IMR-90 (cell line): ENCODE data around the gene TCF12. TPM values are rescaled to one million over a fixed set of nuclear protein-coding genes. Genes with fewer than 3 reads are reported as not detected.

ENCODE experiments used
- ATAC-seq: fragments of 200-7000 bp; cut with Tn5 transposase; 2 replicates; pipeline ENCODE4 v1.9.1; 2020; ENCODE audit warnings: low read depth, mild to moderate bottlenecking, moderate library complexity
- BruUV-seq: library from RNA; stranded (reverse); fragments of 400-500 nt; replicated peaks from 2 replicates; lab custom pipeline; 2021; lab: Mats Ljungman, UMichigan
- CTCF ChIA-PET: fragments of 300-600 bp; formaldehyde crosslinking; extraction: SDS; loops from one replicate; lab custom pipeline; 2021; ENCODE audit warnings: antibody characterized with exemption; lab: Yijun Ruan, JAX
- POLR2A ChIA-PET: fragments of 300-600 bp; sonication (Branson Sonifier 250); formaldehyde crosslinking; loops from one replicate; lab custom pipeline; 2022; ENCODE audit warnings: antibody characterized with exemption; ENCODE audit not compliant: unreplicated experiment; lab: Charles Lee
- DNase-seq: peaks from one replicate; pipeline ENCODE4 v3.0.0; 2013
- H2AFZ ChIP-seq: replicated peaks from 2 replicates; pipeline ENCODE3; 2013; ENCODE audit warnings: low read length, mild to moderate bottlenecking; ENCODE audit not compliant: poor library complexity
- H2AK5ac ChIP-seq: 2 replicates; pipeline ENCODE4 v1.6.1; 2013; ENCODE audit warnings: low read depth, low read length, inconsistent platforms
- H2AK9ac ChIP-seq: replicated peaks from 2 replicates; pipeline ENCODE3; 2013; ENCODE audit warnings: mild to moderate bottlenecking, low read depth, low read length, moderate library complexity; ENCODE audit not compliant: poor library complexity
- H2BK120ac ChIP-seq: 2 replicates; pipeline ENCODE4 v1.6.1; 2013; ENCODE audit warnings: low read depth, low read length, inconsistent platforms
- H2BK15ac ChIP-seq: 3 replicates; pipeline ENCODE4 v1.6.1; 2013; ENCODE audit warnings: low read depth, low read length, inconsistent platforms
- H2BK20ac ChIP-seq: 2 replicates; pipeline ENCODE4 v1.6.1; 2013; ENCODE audit warnings: low read depth, mild to moderate bottlenecking, inconsistent platforms, low read length, moderate library complexity
- H2BK5ac ChIP-seq: 2 replicates; pipeline ENCODE4 v1.6.1; 2013; ENCODE audit warnings: mild to moderate bottlenecking, low read depth, low read length, inconsistent platforms; ENCODE audit not compliant: poor library complexity, severe bottlenecking
- H3K14ac ChIP-seq: replicated peaks from 2 replicates; pipeline ENCODE4 v1.6.1; 2013; ENCODE audit warnings: low read depth, low read length, inconsistent platforms
- H3K18ac ChIP-seq: 2 replicates; pipeline ENCODE4 v1.6.1; 2013; ENCODE audit warnings: low read depth, low read length, control low read depth
- H3K23ac ChIP-seq: 2 replicates; pipeline ENCODE4 v1.6.1; 2013; ENCODE audit warnings: low read depth, low read length, inconsistent platforms
- H3K27ac ChIP-seq: 2 replicates; pipeline ENCODE4 v1.5.1; 2013; ENCODE audit warnings: mild to moderate bottlenecking, control low read depth, low read length; ENCODE audit not compliant: insufficient read depth
- H3K27me3 ChIP-seq: 2 replicates; pipeline ENCODE4 v1.6.1; 2013; ENCODE audit warnings: low read length; ENCODE audit not compliant: control insufficient read depth, insufficient read depth
- H3K36me3 ChIP-seq: 2 replicates; pipeline ENCODE4 v1.6.1; 2013; ENCODE audit warnings: low read length, mixed read lengths; ENCODE audit not compliant: control insufficient read depth, insufficient read depth
- H3K4ac ChIP-seq: 2 replicates; pipeline ENCODE4 v1.6.1; 2013; ENCODE audit warnings: low read depth, low read length, inconsistent platforms
- H3K4me1 ChIP-seq: 2 replicates; pipeline ENCODE4 v1.6.1; 2013; ENCODE audit warnings: low read length, mixed read lengths; ENCODE audit not compliant: control insufficient read depth, insufficient read depth
- H3K4me2 ChIP-seq: 2 replicates; pipeline ENCODE4 v1.6.1; 2013; ENCODE audit warnings: low read depth, mild to moderate bottlenecking, control low read depth, low read length, moderate library complexity
- H3K4me3 ChIP-seq: 2 replicates; pipeline ENCODE4 v1.5.1; 2013; ENCODE audit warnings: low read depth, mild to moderate bottlenecking, control low read depth, low read length, moderate library complexity; ENCODE audit not compliant: insufficient read depth
- H3K56ac ChIP-seq: 2 replicates; pipeline ENCODE4 v1.6.1; 2013; ENCODE audit warnings: low read length, inconsistent platforms; ENCODE audit not compliant: insufficient read depth; ENCODE audit errors: extremely low read depth
- H3K79me1 ChIP-seq, 2 experiments: 2 replicates each; pipeline ENCODE4 v1.6.1; 2013; ENCODE audit warnings: low read length in 2 of 2, inconsistent platforms in 1 of 2, low read depth in 1 of 2
- H3K9ac ChIP-seq: 2 replicates; pipeline ENCODE4 v1.6.1; 2013; ENCODE audit warnings: low read depth, low read length, control low read depth
- H3K9me1 ChIP-seq: 2 replicates; pipeline ENCODE4 v1.6.1; 2013; ENCODE audit warnings: low read length, inconsistent platforms; ENCODE audit not compliant: insufficient read depth
- H3K9me3 ChIP-seq: 2 replicates; pipeline ENCODE4 v1.6.1; 2013; ENCODE audit warnings: low read length; ENCODE audit not compliant: control insufficient read depth, insufficient read depth
- H4K20me1 ChIP-seq: 2 replicates; pipeline ENCODE4 v1.6.1; 2013; ENCODE audit warnings: low read length, inconsistent platforms; ENCODE audit not compliant: insufficient read depth
- H4K5ac ChIP-seq: 2 replicates; pipeline ENCODE4 v1.6.1; 2013; ENCODE audit warnings: mild to moderate bottlenecking, low read depth, low read length, control low read depth
- H4K8ac ChIP-seq, 2 experiments: 2 replicates each; pipeline ENCODE4 v1.6.1; 2013; ENCODE audit warnings: low read depth in 2 of 2, low read length in 2 of 2, control low read depth in 1 of 2, inconsistent platforms in 1 of 2
- H4K91ac ChIP-seq: 2 replicates; pipeline ENCODE4 v1.6.1; 2013; ENCODE audit warnings: low read depth, low read length, inconsistent platforms; ENCODE audit not compliant: insufficient read depth
- CEBPB ChIP-seq: IDR thresholded peaks from 2 replicates; pipeline ENCODE4 v1.6.1; 2012; ENCODE audit warnings: low read depth, low read length, improper control_type of control experiment
- CHD1 ChIP-seq: IDR thresholded peaks from 2 replicates; pipeline ENCODE4 v1.6.1; 2012; ENCODE audit warnings: low read depth, low read length, improper control_type of control experiment
- FOS ChIP-seq: fragments of 150-350 bp; IDR thresholded peaks from 2 replicates; pipeline ENCODE4 v1.6.1; 2016; ENCODE audit warnings: low read depth, low read length
- MAFK ChIP-seq: IDR thresholded peaks from 2 replicates; pipeline ENCODE4 v1.6.1; 2012; ENCODE audit warnings: low read depth, low read length, improper control_type of control experiment
- MAZ ChIP-seq: IDR thresholded peaks from 2 replicates; pipeline ENCODE4 v1.6.1; 2012; ENCODE audit warnings: low read depth, mild to moderate bottlenecking, low read length, improper control_type of control experiment, moderate library complexity, borderline replicate concordance
- MXI1 ChIP-seq: IDR thresholded peaks from 2 replicates; pipeline ENCODE4 v1.6.1; 2012; ENCODE audit warnings: low read depth, mild to moderate bottlenecking, low read length, moderate library complexity, borderline replicate concordance
- RAD21 ChIP-seq: IDR thresholded peaks from 2 replicates; pipeline ENCODE4 v1.6.1; 2012; ENCODE audit warnings: low read length, improper control_type of control experiment
- RCOR1 ChIP-seq: IDR thresholded peaks from 2 replicates; pipeline ENCODE4 v1.6.1; 2012; ENCODE audit warnings: mild to moderate bottlenecking, low read length, improper control_type of control experiment; ENCODE audit not compliant: insufficient replicate concordance
- WGBS, 2 experiments: methylation state at CpG; one replicate each; pipeline versions ENCODE4 v1.1.5 to v1.1.7; 2013; ENCODE audit warnings: missing lambda C conversion rate in 2 of 2; ENCODE audit not compliant: insufficient read length in 1 of 2; ENCODE audit errors: extremely low coverage in 2 of 2; 5-methylcytosine and 5-hydroxymethylcytosine counted together
- dilution Hi-C: fragments of 300-500 bp; cut with HindIII; formaldehyde crosslinking; loops from one replicate; pipeline ENCODE4 v1.14.3; 2018; ENCODE audit warnings: low sequenced_read_pairs; ENCODE audit not compliant: unreplicated experiment
- in situ Hi-C: fragments of 300-500 bp; cut with MboI; formaldehyde crosslinking; loops from 3 replicates; pipeline ENCODE4 v1.14.3; 2019; ENCODE audit warnings: low sequenced_read_pairs, inconsistent platforms, mixed read lengths
- intact Hi-C: fragments of 100-400 bp; cut with micrococcal nuclease; formaldehyde crosslinking; loops from 2 replicates; pipeline ENCODE4 v1.10.0; 2022
- polyA plus RNA-seq, 3 experiments: library from polyadenylated mRNA; depleted of rRNA; stranded (reverse); fragments of >200 nt; gene quantifications; 2 replicates each; pipeline ENCODE4 v1.2.3, GENCODE V29; 2012; ENCODE audit warnings: low replicate concordance in 1 of 3
- total RNA-seq: library from RNA; depleted of rRNA; stranded (reverse); fragments of >200 nt; gene quantifications from 2 replicates; pipeline ENCODE4 v1.2.3, GENCODE V29; 2012
- TF ChIP-seq, protein P1 (sequence below): fragments of 150-350 bp; IDR thresholded peaks from 2 replicates; pipeline ENCODE4 v1.6.1; 2017; ENCODE audit warnings: mild to moderate bottlenecking, antibody characterized with exemption, low read length, low read depth

The TCF12 gene
- total and polyA plus RNA-seq, 2 of the 4 experiments (the other 2 are of a cell fraction) = 79.4 to 160 TPM

DNA sequence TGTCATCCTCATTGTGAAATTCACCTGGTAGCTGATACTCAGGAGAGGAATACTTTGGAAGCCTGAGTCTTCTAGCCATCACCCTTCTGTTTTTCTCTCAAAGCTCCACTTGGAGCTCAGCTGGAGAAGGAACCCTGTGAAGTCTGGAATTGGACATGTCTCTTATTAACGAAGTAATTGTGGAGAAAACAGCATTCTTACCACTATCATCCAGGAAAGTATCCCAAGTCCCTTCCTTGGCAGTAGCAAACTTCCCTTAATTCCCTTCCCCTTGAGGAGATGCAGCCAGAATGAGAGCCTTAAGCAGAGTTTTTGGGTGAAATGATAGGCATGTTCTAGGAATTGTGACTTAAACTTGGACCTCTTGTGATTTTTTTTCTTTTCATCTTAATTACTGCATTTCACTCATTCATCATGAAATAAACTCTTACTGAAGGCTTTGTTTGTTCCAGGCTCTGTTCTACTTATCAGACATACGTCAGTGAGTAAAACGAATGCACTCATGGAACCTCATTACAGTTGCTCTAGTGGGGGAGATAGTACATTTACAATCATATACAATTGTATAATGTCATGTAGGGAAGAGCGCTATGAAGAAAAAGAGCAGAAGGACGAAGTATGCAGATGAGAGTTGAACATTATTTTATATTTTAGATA lies 30.5 kb upstream of the TCF12 start (continued):
- TF ChIP-seq FOS (no peak), CHD1 (no peak)

DNA sequence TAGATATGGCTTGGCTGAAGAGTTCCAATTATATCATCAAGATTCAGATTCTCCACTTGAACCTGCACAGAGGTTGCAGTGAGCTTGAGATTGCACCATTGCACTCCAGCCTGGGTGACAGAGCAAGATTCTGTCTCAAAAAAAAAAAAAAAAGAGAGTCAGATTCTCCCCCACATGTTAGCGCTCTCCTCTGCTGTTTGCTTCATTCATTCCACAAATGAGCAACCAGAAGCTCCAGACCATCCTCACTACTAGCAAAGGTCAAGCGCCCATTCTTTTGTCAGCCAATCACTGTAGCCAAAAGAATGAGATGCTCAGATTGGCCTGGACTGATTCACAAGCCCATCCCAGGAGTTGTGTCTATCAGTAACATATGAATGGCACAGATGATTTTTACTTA lies 28.4 kb upstream of the TCF12 start:
- DNase-seq = no peak
- no peak overlapping the region for H2AFZ ChIP-seq
- H2BK15ac ChIP-seq = no peak overlapping the region
- BruUV-seq = no TSS peak
- H4K5ac ChIP-seq = no peak overlapping the region
- no peaks in the 10 kb centered on the region for H3K36me3 ChIP-seq
- H3K4me1 ChIP-seq = peaks cover 6% of the 10 kb centered on the region; the same call in 1 of the 2 replicates
- H4K20me1 ChIP-seq = no peaks in the 10 kb centered on the region
- H3K27me3 ChIP-seq = no peaks in the 10 kb centered on the region
- TF ChIP-seq CEBPB (no peak), MAFK (no peak), RAD21 (no peak), CHD1 (no peak), RCOR1 (no peak), MXI1 (no peak), MAZ (no peak)
- TF ChIP-seq, protein P1, sequence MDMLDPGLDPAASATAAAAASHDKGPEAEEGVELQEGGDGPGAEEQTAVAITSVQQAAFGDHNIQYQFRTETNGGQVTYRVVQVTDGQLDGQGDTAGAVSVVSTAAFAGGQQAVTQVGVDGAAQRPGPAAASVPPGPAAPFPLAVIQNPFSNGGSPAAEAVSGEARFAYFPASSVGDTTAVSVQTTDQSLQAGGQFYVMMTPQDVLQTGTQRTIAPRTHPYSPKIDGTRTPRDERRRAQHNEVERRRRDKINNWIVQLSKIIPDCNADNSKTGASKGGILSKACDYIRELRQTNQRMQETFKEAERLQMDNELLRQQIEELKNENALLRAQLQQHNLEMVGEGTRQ = no peak
- H3K4me3 ChIP-seq = no peak overlapping the region
- intact Hi-C loops = no loop called here
- no peak overlapping the region for H4K8ac ChIP-seq
- no peak overlapping the region for H3K4me2 ChIP-seq
- H3K9me3 ChIP-seq = no peaks in the 10 kb centered on the region
- no peak overlapping the region for H2AK5ac ChIP-seq
- no peak overlapping the region for H3K4ac ChIP-seq
- ChIA-PET POLR2A (no interaction called here), CTCF (no interaction called here)
- dilution Hi-C loops = no loop called here
- in situ Hi-C loops = no loop called here
- H3K14ac ChIP-seq = no peak overlapping the region
- H3K27ac ChIP-seq = no peak overlapping the region
- no peak overlapping the region for H2BK20ac ChIP-seq
- no peak overlapping the region for H3K23ac ChIP-seq
- H3K79me1 ChIP-seq = peaks cover 0 to 11% of the 10 kb centered on the region in 2 experiments; a peak in 1 of 4 replicates
- no peak overlapping the region for H4K91ac ChIP-seq
- no peak overlapping the region for H3K9ac ChIP-seq
- H3K56ac ChIP-seq = no peak overlapping the region
- H3K9me1 ChIP-seq = peaks cover 7% of the 10 kb centered on the region
- H2BK120ac ChIP-seq = no peak overlapping the region
- ATAC-seq = no peak
- no peak overlapping the region for H2AK9ac ChIP-seq
- H2BK5ac ChIP-seq = no peak overlapping the region
- H3K18ac ChIP-seq = no peak overlapping the region
- WGBS, 2 experiments = no CpG with 5 or more reads among the region's 2 CpGs
